GM21528 (cell line): ENCODE results near the gene EMILIN3.

Source experiments
- ATAC-seq: cut with Tn5 transposase; IDR thresholded peaks from one replicate; pipeline ENCODE4 v1.9.1; 2021; ENCODE audit warnings: mild to moderate bottlenecking, moderate library complexity; ENCODE audit not compliant: unreplicated experiment, low FRiP score

The EMILIN3 gene

GRCh38 chr20:41366546-41367392 lies at the start of gene EMILIN3:
Gene EMILIN3 (minus strand): TSS chr20:41366818. CDS start chr20:41366634, 184 bp downstream.
- ATAC-seq: no peak

DNA sequence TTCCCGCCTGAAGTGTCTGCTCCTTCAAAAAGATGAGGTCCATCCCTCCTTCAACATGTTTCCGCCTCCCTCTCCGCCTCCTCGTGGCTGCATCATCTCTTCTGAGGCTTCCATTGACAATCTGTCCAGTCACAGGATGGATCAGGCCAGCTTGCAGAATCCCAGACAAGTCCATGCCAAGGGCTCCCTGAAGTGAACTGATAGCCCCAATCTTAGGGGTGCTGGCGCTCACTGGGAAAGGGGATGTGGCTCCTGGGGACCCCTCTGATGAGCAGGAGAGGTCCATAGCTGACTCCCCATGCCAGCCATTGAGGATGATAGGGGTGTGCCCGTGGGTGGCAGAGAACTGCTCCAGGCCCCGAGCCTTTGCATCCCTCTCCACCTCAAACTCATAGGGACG lies 48.6 kb upstream of the EMILIN3 start:
- ATAC-seq: no peak

- no peak for ATAC-seq
Measured at GRCh38 chr20:41413169-41413568, 46.6 kb upstream of the EMILIN3 start.

- no peak for ATAC-seq
Measured at GRCh38 chr20:41412324-41413120, 45.9 kb upstream of the EMILIN3 start.

DNA sequence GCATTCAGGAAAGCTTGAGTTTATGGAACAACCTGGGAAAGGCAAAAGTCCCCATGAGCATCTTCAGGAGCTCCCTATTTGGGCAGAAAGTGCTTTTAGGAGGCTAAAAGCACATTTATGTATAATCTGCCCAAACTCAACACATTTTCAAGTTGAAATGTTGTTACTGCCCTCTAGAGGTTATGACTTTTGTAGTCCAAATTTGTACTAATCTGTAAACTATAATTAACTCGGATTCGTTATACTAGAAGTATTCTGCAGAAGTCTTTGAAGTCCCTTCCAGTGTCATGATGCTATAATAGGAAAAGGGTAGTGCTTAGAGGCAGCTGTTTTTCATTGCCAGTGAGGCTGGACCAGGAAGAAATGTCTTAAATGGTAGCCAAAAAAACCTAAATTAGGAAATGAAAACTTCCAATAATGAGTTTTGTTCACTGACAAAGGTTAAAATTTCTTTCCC lies 44.8 kb upstream of the EMILIN3 start:
- no peak for ATAC-seq

GRCh38 chr20:41408986-41409385 lies 42.4 kb upstream of the EMILIN3 start:
- ATAC-seq: no peak

GRCh38 chr20:41408156-41408794 lies 41.7 kb upstream of the EMILIN3 start:
- ATAC-seq: peak; percentile 76

DNA sequence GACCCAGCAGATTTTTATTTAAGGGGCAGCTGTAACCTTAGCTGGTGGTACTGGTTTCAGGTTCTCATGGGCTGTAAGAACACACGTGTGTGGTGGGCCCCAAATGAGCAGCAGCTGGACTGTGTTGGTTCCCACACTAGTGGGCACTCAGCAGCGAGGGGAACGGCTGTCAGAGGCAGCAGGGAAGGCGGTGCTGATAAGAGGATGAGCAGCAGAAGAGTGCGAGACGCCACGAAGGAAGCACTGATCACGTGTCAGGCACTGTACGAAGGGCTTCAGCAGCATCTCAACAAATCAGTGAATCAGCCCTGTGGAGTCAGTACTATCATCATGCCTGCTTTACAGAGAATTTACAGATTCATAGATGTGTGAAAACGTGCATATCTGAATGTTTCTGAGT lies 41.0 kb upstream of the EMILIN3 start:
- ATAC-seq: no peak

- ATAC-seq: no peak
Measured at GRCh38 chr20:41406896-41407444, 40.4 kb upstream of the EMILIN3 start.

DNA sequence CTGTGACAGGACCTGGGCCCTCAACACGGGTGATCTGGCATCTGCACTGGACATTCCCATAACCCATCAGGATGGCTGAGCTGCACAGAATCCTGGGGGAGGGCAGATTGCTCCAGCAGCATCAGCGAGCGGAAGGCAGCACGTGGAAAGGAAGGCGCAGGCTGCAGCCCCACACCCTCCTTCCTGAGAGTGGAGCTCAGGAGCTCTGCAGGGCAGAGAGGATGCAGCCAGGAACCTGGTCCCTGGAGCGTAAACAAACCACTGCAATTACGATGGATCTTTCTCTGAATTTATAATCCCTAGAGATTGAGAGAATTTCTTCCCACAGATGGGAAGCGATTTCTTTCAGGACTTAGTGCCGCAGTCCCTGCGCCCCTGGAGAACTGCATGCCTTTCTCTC lies 39.7 kb upstream of the EMILIN3 start:
- no peak for ATAC-seq

DNA sequence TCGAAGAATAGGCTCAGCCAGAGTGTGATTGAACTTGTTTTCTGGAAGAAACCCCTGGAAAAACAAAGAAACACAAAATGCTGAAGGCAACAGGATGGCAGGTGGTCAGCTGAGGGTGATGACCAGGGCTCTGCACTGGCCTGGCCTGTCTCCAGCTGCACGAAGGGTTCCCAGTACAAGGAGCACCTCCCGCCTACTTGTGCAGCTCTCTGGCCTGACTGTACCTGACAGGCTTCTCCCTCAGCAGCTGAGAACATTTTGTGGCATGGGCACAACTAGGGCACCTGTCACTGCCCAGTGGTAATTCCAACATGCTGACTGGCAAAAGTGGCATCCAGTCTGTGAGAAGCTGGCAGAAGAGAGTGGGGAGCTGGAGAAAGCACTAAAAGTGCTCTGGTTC lies 38.8 kb upstream of the EMILIN3 start:
- ATAC-seq: no peak

- ATAC-seq: no peak
Measured at GRCh38 chr20:41403604-41404003, 37.0 kb upstream of the EMILIN3 start.

GRCh38 chr20:41398408-41398807 lies 31.8 kb upstream of the EMILIN3 start:
- no peak for ATAC-seq

DNA sequence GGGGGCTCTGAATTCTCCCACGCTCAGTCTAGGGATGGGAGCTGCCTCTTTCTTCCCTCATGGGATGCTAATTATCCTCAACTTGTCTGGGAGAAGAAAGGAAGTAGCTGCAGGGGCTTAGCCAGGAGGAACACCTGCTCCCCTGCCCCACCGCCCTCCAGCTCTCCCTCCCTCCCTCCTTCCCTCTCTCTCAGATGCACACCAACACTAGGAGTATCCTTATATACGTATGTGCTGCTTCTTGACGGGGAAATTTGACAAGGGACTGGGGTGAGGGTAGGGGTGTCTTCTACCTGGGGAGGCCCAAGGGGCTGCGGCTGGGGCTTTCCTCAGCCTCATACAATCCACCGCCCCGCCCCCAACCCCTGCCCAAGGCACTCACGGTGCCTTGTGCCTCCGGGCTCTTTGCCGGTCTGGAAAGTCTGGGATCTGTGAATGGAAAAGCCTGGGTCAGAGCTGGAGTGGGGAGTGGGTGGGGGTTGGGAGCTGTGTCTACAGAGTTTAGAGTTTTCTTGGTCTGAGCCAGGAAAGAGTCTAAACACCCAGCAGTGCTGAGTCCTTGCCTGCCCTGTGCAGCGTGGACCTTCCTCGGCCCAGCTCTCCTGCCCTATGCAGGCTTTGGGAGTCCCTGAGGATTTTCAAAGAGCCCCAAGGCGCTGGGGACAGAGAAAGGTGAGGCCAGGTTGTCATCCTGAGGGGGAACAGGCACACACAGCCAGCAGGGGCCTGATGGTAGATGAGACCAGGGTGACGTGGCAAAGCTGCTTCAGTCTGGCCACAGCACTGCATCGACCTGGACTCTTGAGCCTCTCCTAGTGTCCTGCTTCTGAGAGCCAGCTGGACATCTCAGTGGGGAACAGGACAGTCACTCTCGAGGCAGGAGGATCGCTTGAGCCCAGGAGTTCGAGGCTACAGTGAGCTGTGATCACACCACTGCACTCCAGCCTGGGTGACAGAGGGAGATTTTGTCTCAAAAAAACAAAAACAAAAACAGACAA lies 29.3 kb upstream of the EMILIN3 start:
- no peak for ATAC-seq

DNA sequence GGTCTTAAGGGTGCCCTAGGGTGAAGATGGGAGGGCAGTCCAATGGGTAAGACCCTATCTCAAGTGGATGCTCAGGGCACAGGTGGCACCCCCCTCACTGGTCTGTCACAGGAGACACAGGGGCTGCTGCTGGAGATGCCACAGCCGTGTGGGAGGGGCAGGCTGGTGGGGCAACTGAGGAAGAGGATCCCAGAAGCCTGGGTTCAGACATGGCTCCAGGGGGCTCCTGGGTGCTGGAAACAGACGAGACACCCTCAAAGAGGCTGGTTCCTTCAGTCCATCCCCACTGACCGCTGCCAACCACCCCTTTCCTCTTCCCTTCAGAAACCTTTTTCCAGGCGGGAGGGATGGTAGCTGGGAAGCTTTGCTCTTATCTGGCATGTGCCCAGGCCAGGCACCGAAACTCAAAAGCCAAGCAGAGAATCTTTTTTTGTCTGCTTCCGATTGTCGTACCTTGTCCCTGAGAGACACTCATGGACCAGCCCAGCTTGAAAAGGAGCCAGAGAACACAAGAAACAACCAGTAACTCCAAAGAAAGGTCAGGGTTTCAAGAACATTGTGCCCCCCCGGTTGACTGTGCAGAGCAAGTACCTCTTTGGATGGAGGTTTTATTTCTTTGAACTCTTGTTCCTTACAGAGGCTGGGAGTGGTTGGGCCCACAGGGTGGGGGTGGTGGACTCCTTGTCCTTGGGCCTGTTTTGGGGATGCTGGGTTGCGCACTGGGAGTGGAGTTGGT lies 28.5 kb upstream of the EMILIN3 start:
- ATAC-seq: no peak

GRCh38 chr20:41394081-41394480 lies 27.5 kb upstream of the EMILIN3 start:
- no peak for ATAC-seq

DNA sequence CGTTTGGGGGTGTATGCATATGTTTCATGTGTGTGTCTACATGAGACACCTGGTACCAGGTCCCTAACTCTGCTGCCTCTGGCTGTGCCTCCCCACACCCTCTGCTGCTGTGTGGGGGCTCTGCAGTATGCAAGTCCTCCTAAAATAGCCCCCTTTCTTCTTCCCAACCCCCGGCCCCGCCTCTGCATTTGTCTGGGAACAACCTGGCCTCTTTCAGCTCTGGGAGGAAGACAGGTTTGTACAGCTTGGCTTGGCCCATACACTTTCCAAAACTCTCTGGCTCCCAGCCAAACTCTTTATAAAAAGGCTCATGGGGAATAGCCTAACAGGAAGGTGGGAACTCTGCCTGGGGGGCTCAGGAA lies 27.1 kb upstream of the EMILIN3 start:
- ATAC-seq: no peak

GRCh38 chr20:41392871-41393704 lies 26.5 kb upstream of the EMILIN3 start:
- ATAC-seq: no peak
